ENCODE data around the gene COX7C. TPM values are rescaled to one million over a fixed set of nuclear protein-coding genes. Genes with fewer than 3 reads are reported as not detected.

COX7C gene, protein sequence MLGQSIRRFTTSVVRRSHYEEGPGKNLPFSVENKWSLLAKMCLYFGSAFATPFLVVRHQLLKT
- 39.6 and 68.4 TPM in 2 replicates for total RNA-seq (2011; cell fraction: chromatin; rRNA removed; ENCODE audit: low replicate concordance)
- total RNA-seq (2011; cell fraction: nucleolus; rRNA removed) = 73.2 and 75.5 TPM in 2 replicates
- 107 and 167 TPM in 2 replicates for total RNA-seq (2011; cell fraction: nucleoplasm; rRNA removed)
- total RNA-seq (2014; rRNA removed) = 459 and 581 TPM in 2 replicates
- total RNA-seq (2014; rRNA removed; fragmentation: Illumina TruSeq; extraction: Trizol) = 951 and 996 TPM in 2 replicates
- total RNA-seq (2015; rRNA removed; fragmentation: Illumina TruSeq; extraction: Trizol) = 561 and 576 TPM in 2 replicates
- 730 and 822 TPM in 2 replicates for total RNA-seq (2021)
- polyA plus RNA-seq (2011; rRNA removed) = 1,150 and 1,333 TPM in 2 replicates
- polyA plus RNA-seq (2011; cell fraction: cytosol; rRNA removed) = 411 and 948 TPM in 2 replicates
- polyA plus RNA-seq (2011; cell fraction: nucleus; rRNA removed) = 149 and 364 TPM in 2 replicates
- polyA plus RNA-seq (2012) = 913 and 3,555 TPM in 2 replicates
- 742 and 771 TPM in 2 replicates for polyA plus RNA-seq (2014; fragmentation: Illumina TruSeq; extraction: Trizol)
- polyA plus RNA-seq (2014; fragmentation: Nextera tagmentation; extraction: Ambion mirVana) = 1,000 to 10,000 TPM; 1,621 to 1,783 TPM
- 930 and 1,039 TPM in 2 replicates for polyA plus RNA-seq (2014; rRNA removed)
- polyA minus RNA-seq (2011; rRNA and poly(A)+ RNA removed) = 427 and 442 TPM in 2 replicates
- 78.5 and 106 TPM in 2 replicates for polyA minus RNA-seq (2011; cell fraction: cytosol; rRNA and poly(A)+ RNA removed)
- 34.6 and 67.1 TPM in 2 replicates for polyA minus RNA-seq (2011; cell fraction: nucleus; rRNA and poly(A)+ RNA removed)
- percentile 99 among the genes with signal in this experiment for Bru-seq, nascent RNA
- percentile 99 among the genes with signal in this experiment for BruChase-seq, experiment 1, labeled RNA remaining after a 2-hour chase
- percentile 99 among the genes with signal in this experiment for BruChase-seq, experiment 2, labeled RNA remaining after a 6-hour chase
- long read RNA-seq, experiment 1, transcript COX7C-205 (3 exons, 369 nt) = minor isoform, 45 of 1,184 reads
- long read RNA-seq, experiment 1, transcript COX7C-201 (3 exons, 666 nt) = major isoform, 1,089 of 1,184 reads
- long read RNA-seq, experiment 1, partial matches to known transcripts = 28 of 1,184 reads
- long read RNA-seq, experiment 1, other reads (novel, unspliced or antisense) = 18 of 1,184 reads
- long read RNA-seq, experiment 2, transcript COX7C-201 (3 exons, 666 nt) = major isoform, 760 of 900 reads
- long read RNA-seq, experiment 2, transcript COX7C-205 (3 exons, 369 nt) = minor isoform, 78 of 900 reads
- long read RNA-seq, experiment 2, partial matches to known transcripts = 14 of 900 reads
- long read RNA-seq, experiment 2, other reads (novel, unspliced or antisense) = 43 of 900 reads
- long read RNA-seq, experiment 3, transcript COX7C-205 (3 exons, 369 nt) = minor isoform, 56 of 721 reads
- long read RNA-seq, experiment 3, transcript COX7C-201 (3 exons, 666 nt) = major isoform, 635 of 721 reads
- long read RNA-seq, experiment 3, partial matches to known transcripts = 0 of 721 reads
- long read RNA-seq, experiment 3, other reads (novel, unspliced or antisense) = 28 of 721 reads

DNA sequence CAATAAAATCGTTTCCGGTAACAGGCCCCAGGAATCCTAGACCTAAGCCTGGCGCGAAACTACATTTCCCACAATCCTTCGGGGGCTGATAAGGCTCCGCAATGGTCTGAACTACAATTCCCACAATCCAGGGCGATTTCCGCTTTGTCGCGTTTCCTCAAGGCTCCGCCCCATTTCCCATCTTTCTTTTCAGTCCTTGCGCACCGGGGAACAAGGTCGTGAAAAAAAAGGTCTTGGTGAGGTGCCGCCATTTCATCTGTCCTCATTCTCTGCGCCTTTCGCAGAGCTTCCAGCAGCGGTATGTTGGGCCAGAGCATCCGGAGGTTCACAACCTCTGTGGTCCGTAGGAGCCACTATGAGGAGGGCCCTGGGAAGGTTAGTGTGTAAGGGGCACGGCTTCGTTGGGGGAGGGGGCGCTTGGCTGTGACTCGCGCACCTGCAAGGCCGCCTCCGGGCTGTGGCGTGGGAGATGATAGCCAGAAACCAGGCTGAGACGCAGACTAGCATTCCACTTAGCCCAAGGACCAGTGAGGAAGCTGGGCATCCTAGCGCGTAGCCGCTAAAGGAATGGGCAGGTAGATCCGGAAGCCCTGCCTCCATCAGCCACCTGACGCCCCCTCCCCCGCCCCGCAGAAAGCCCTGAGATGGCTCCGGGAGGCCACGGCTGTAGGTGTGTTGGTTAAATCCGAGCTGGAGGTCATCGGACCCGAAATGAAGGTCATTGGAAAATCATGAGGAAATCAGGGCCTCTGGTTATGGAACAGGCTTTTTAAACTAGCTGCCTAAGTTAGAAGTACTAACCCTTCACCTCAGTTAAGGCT is at the start of gene COX7C:
Gene COX7C (plus strand): TSS at position 186 of the 821 bp plus-strand sequence. CDS start 115 bp downstream, at position 301.
- H3K27ac ChIP-seq (ENCODE audit: extremely low read depth, low read depth, low read length) = peak within 1 kb of the TSS; percentile 91
- TF ChIP-seq STAT5B (CRISPR knock-in tag; IDR thresholded peaks at IDR 0.05) (no peak), CHAMP1 (IDR thresholded peaks at IDR 0.05) (no peak), ETV1 (tag; conservative IDR thresholded peaks at IDR 0.05; ENCODE audit: low read depth) (peak; percentile 79), RBM39 (optimal IDR thresholded peaks at IDR 0.05; ENCODE audit: low read depth, low read length) (no peak), ZNF146 (CRISPR knock-in tag; IDR thresholded peaks at IDR 0.05; ENCODE audit: unreplicated experiment) (no peak), PHF20 (IDR thresholded peaks at IDR 0.05; ENCODE audit: partially characterized antibody) (peak; percentile 55), ZNF24 (IDR thresholded peaks at IDR 0.05) (no peak)
- TF ChIP-seq, protein P1, sequence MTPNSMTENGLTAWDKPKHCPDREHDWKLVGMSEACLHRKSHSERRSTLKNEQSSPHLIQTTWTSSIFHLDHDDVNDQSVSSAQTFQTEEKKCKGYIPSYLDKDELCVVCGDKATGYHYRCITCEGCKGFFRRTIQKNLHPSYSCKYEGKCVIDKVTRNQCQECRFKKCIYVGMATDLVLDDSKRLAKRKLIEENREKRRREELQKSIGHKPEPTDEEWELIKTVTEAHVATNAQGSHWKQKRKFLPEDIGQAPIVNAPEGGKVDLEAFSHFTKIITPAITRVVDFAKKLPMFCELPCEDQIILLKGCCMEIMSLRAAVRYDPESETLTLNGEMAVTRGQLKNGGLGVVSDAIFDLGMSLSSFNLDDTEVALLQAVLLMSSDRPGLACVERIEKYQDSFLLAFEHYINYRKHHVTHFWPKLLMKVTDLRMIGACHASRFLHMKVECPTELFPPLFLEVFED (CRISPR knock-in tag; conservative IDR thresholded peaks at IDR 0.05) = no peak
- TF ChIP-seq, protein P2, sequence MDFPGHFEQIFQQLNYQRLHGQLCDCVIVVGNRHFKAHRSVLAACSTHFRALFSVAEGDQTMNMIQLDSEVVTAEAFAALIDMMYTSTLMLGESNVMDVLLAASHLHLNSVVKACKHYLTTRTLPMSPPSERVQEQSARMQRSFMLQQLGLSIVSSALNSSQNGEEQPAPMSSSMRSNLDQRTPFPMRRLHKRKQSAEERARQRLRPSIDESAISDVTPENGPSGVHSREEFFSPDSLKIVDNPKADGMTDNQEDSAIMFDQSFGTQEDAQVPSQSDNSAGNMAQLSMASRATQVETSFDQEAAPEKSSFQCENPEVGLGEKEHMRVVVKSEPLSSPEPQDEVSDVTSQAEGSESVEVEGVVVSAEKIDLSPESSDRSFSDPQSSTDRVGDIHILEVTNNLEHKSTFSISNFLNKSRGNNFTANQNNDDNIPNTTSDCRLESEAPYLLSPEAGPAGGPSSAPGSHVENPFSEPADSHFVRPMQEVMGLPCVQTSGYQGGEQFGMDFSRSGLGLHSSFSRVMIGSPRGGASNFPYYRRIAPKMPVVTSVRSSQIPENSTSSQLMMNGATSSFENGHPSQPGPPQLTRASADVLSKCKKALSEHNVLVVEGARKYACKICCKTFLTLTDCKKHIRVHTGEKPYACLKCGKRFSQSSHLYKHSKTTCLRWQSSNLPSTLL (IDR thresholded peaks at IDR 0.05) = no peak

More for the DNA sequence above, at the start of gene COX7C:
- FAIRE-seq (peak; percentile 97), DNase-seq (ENCODE audit: extremely low read depth in 1 of 4, low spot score in 3 of 4) (peak; percentile 82 to 98 (median 87)), ATAC-seq (peak; percentile 92)
- under 1% methylated on average over 40 of the region's 41 CpGs for WGBS (ENCODE audit: insufficient coverage, low coverage, missing lambda C conversion rate)
- peak within 1 kb of the TSS; percentile 99 for H3K4me2 ChIP-seq (ENCODE audit: insufficient read depth, low read length)
- peaks cover 0 to 6% of the 10 kb centered on the region in 2 experiments; a peak in 1 of 5 replicates for H3K4me1 ChIP-seq (replicated peaks in 1 of 2; ENCODE audit: control insufficient read depth in 2 of 2, insufficient read depth in 2 of 2, low read length in 2 of 2)
- H3K27me3 ChIP-seq (ENCODE audit: control insufficient read depth in 2 of 2, insufficient read depth in 2 of 2, low read length in 2 of 2) = no peaks in the 10 kb centered on the region
- H3K9me3 ChIP-seq (replicated peaks; ENCODE audit: control insufficient read depth, insufficient read depth, low read depth, low read length) = peaks cover 4% of the 10 kb centered on the region; the same call in 1 of the 2 replicates
- no peaks in the 10 kb centered on the region for H3K9me1 ChIP-seq (ENCODE audit: control insufficient read depth, insufficient read depth, low read length)
- peak within 1 kb of the TSS; percentile 81 for H3K4me3 ChIP-seq
- intact Hi-C loops (cut with micrococcal nuclease) = loop anchor here (1.0 to 5.0 kb wide), 2 partner anchors 46 to 92 kb away; no protein-coding TSS in a partner anchor
- H3K79me2 ChIP-seq (ENCODE audit: control insufficient read depth, insufficient read depth, low read length) = peaks cover 29% of the 10 kb centered on the region
- peak within 1 kb of the TSS; percentile 97 to 98 for H3K9ac ChIP-seq (ENCODE audit: insufficient read depth in 1 of 2, low read depth in 2 of 2, low read length in 2 of 2)
- ChIA-PET CTCF (ENCODE audit: low intra/inter-chr PET ratio) (no interaction called here), POLR2A (interaction anchor here (0.7 to 1.4 kb wide), 4 partner anchors 9 to 27 kb away, joined by 3 to 4 read pairs (median 3); no protein-coding TSS in a partner anchor)
- peaks cover 38% of the 10 kb centered on the region for H3K36me3 ChIP-seq (ENCODE audit: control insufficient read depth, insufficient read depth, low read length)
- in situ Hi-C loops (cut with MboI) = no loop called here
- no peaks in the 10 kb centered on the region for H4K20me1 ChIP-seq (replicated peaks; ENCODE audit: control insufficient read depth, insufficient read depth, low read length)
- H2AFZ ChIP-seq (ENCODE audit: low read depth, low read length) = peak within 1 kb of the TSS; percentile 98
- TSS peak; percentile 62 for BruUV-seq (replicated peaks)
